Natural killer cell (primary cell): ENCODE measurements around the gene ZNF705A. TPM values are rescaled to one million over a fixed set of nuclear protein-coding genes. Genes with fewer than 3 reads are reported as not detected.

ENCODE experiments used
- total RNA-seq, 4 donors: library from RNA; stranded (reverse); fragments of 120-200 nt in 1 of 4; gene quantifications; one replicate each; pipeline versions ENCODE4 v1.2.3 to v1.2.4, GENCODE V29; 2013 to 2022

ZNF705A gene
- total RNA-seq, 3 donors from 2014 or later (not counting 1 experiment from before 2014, with no cell fraction given) = not detected

Other genes with a start within 250 kb of the ZNF705A start
- 100 to 1,000 TPM; 406 to 534 (median 427) TPM for gene SLC2A3, start 220.8 kb upstream of the ZNF705A start, total RNA-seq
- 10 to 100 TPM; 27.8 to 28.5 (median 28.4) TPM for gene FOXJ2, start 124.3 kb upstream of the ZNF705A start, total RNA-seq
- gene C3AR1, start 90.7 kb upstream of the ZNF705A start, total RNA-seq = 10 to 100 TPM in 2 of 3 donors, 1 to 10 TPM in 1; 9.5 to 16.9 (median 13.0) TPM
- gene NECAP1, start 74.7 kb upstream of the ZNF705A start, total RNA-seq = 100 to 1,000 TPM; 100 to 122 (median 115) TPM
- gene CLEC4A, start 33.4 kb upstream of the ZNF705A start, total RNA-seq = 1 to 10 TPM; 1.6 to 6.9 (median 1.7) TPM
- under 1 TPM in 1 of 3 donors, not detected in 2; 0.28 TPM for gene FAM90A1, start 70.6 kb downstream of the ZNF705A start, total RNA-seq